ENCODE results near the gene TRAF7.
"Not testable (repeated sequence)": the region's sequence is repeated elsewhere in the genome, so short reads cannot be mapped to it uniquely, and the experiment has no call there.

Gene TRAF7

GRCh38 chr16:2155091-2155950 lies at the start of gene TRAF7:
TSS of gene TRAF7 (plus strand) at chr16:2155782. CDS start at chr16:2163921, 8,139 bp downstream.
- DNase-seq, result peak; percentile 100

- DNase-seq, result not testable (repeated sequence)
Measured at GRCh38 chr16:2106211-2106610, 49.4 kb upstream of the TRAF7 start.

- peak; percentile 88 for DNase-seq
Measured at GRCh38 chr16:2107121-2107790, 48.3 kb upstream of the TRAF7 start.

DNA sequence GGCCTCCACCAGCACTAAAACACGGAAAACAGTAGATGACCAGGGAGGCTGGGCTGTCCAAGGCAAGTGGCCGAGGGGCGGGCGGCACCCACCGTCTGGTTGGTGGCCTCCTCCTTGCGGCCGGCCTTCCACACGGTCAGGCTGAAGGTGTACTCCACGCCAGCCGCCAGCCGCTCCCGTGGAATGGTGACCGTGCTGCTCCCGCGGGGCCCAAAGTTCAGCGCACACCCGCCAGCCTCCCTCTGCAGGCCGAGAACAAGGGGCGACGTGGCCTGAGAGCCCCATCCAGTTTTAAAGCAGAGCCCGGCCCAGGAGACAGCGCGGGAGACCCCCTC lies 47.8 kb upstream of the TRAF7 start:
- not testable (repeated sequence) for DNase-seq

DNA sequence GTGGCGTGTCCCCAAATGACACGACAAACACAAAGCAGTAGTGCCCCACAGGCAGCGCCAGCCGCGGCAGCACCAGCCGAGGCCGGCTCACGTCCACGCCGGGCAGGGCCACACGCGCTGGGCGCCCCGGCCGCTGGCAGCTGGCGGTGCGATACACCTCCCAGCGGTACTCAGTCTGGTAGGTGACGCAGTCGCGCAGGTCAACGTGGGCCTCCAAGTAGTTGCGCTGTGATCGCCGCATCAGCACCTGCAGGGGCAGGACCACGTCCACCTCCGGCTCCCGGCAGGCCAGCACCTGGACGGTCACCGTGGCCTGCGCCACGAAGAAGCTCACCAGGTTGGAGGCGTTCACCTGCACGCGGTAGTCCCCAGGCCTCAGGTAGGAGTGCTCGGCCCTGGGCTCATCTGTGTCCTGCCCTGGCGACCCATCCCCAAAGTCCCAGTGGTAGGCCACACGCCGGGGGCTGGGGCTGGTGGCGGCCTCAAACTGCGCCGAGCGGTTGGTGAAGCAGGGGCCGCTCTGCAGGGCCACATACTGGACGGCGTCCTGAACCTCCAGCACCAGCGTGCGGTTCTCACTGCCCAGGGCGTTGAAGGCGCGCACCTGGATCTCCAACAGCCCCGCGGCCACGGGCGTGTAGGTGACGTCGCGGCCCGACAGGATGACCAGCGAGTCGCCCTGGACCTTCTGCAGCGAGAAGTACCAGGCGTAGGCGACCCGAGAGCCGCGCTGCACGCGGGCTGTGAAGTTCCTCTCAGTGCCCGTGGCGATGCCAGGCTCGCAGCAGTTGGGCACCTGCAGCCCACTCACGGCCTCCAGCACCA lies 46.9 kb upstream of the TRAF7 start:
- not testable (repeated sequence) for DNase-seq

GRCh38 chr16:2109271-2109580 lies 46.4 kb upstream of the TRAF7 start:
- DNase-seq, result not testable (repeated sequence)

GRCh38 chr16:2109872-2110271 lies 45.7 kb upstream of the TRAF7 start:
- DNase-seq, result not testable (repeated sequence)

- not testable (repeated sequence) for DNase-seq
Measured at GRCh38 chr16:2110332-2111008, 45.1 kb upstream of the TRAF7 start.

- not testable (repeated sequence) for DNase-seq
Measured at GRCh38 chr16:2111009-2111353, 44.6 kb upstream of the TRAF7 start.

- not testable (repeated sequence) for DNase-seq
Measured at GRCh38 chr16:2111412-2112335, 43.9 kb upstream of the TRAF7 start.

DNA sequence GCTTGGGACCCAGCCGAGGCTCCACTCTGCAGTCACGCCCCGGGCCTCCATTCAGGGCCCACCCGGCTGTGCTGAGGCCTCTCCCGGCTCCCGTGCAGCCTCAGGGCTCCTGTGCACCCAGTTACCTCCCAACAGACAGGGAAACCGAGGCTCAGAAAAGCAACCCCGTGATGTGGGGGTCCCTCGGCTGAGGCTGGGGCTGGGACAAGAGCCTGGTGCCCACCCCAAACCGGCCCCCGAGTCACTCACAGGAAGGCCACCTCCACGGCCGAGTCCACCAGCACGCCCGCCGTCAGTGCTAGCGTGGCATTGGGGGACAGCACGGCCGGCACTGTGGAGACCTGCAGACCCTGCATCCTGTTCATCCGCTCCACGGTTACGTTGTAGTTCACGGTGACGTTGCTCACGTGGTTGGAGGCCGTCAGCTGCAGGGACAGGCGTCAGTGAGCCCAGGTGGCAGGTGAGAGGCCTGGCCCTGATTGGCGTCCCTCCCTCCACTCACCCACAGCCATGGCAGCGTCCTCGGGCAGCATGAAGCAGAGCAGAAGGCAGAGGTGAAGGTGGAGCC lies 43.0 kb upstream of the TRAF7 start:
- DNase-seq, result not testable (repeated sequence)

DNA sequence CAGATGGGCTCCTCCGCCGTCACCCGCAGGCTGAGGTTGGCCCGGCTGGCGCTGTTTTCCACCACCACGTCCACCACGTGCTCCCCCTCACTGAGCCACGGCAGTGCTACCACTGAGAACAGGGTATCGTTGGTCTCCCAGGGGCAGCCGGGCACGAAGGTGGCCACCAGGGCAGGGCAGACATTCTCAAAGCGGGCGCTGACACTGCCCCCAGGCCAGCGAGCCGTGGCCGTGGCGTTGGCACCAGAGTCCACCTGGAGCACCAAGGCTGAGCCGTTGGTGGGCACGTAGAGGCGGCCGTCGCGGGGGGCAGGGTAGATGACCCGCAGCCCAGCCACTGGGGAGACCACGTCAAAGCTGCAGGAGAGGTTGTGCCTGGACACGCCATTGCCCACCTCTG lies 41.4 kb upstream of the TRAF7 start:
- not testable (repeated sequence) for DNase-seq

- DNase-seq, result not testable (repeated sequence)
Measured at GRCh38 chr16:2114885-2115590, 40.5 kb upstream of the TRAF7 start.

- no peak for DNase-seq
Measured at GRCh38 chr16:2115591-2115973, 40.0 kb upstream of the TRAF7 start.

GRCh38 chr16:2116428-2116827 lies 39.2 kb upstream of the TRAF7 start:
- DNase-seq, result not testable (repeated sequence)

- DNase-seq, result not testable (repeated sequence)
Measured at GRCh38 chr16:2117341-2117740, 38.2 kb upstream of the TRAF7 start.

DNA sequence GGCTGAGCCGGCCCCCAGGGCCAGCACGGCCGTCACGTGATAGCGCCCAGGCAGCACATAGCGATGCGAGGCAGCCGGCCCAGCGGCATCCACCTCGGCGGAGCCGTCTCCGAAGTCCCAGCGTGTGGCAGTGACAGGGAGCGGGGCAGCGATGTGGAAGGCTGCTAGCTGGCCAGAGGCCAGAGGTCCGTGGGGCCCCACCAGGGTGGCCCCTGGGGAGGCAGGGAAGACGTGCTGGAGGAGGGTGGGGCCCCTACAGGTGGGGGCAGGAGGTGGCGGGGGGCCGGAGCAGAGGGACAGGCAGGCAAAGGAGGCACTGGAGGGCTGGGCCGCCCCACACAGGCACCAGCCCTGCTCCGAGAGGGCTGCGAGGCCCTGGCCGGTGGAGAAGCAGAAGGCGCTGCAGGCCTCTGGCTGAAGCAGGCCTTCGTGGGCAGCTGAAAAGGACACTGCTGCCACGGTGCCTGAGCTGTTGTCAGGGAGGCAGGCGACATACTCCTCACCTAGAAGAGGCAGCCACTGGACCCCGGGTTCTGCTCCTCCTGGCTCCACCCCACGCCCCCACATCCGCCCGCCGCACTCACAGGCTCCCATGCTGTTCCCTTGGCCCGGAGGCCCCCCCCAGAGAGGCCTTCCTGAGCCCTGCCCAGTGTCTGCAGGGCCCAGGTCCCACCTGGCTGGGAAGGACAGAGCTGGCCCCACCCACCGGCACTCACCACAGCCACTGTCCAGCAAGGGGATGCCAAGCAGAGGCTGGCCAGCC lies 37.4 kb upstream of the TRAF7 start:
- not testable (repeated sequence) for DNase-seq

- DNase-seq, result peak; percentile 57
Measured at GRCh38 chr16:2121325-2121724, 34.3 kb upstream of the TRAF7 start.

DNA sequence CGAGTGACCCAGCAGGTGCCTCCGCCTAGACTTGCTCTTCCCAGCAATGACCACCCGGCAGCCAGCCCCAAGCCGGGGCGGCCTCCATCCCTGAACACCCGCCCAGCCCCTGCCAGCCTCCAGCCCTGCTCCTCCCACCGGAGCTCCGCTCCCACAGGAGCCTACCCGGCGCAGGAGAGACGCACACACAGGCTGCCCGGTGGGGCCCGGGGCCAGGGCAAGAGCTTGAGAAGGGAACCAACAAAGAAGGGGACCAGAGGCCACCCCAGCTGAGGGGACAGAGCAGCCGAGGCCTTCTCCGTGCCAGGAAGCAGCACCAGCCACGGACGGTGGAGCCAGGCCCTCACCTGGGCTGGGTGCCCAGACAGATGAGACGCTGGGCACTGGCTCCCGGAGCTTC lies 33.7 kb upstream of the TRAF7 start:
- DNase-seq, result no peak

- no peak for DNase-seq
Measured at GRCh38 chr16:2122429-2122828, 33.2 kb upstream of the TRAF7 start.

Measured in HCEC 1CT (cell line).